Endometrium (tissue), 2 donors: ENCODE results near the gene C5orf58.

Experiments
- FAIRE-seq: peaks from 2 replicates; lab custom pipeline; 2012; peaks lifted over from hg19 to GRCh38; lab: Jason Lieb, UNC
- donor health status: control.
- donor health status: control.

C5orf58 gene

GRCh38 chr5:170283296-170283695 lies 50.5 kb downstream of the C5orf58 start:
- FAIRE-seq, result no peak

GRCh38 chr5:170284231-170284630 lies 51.4 kb downstream of the C5orf58 start:
- FAIRE-seq, result no peak

- FAIRE-seq, result no peak
These were observed 52.4 kb downstream of the C5orf58 start for GRCh38 chr5:170285181-170285580.

DNA sequence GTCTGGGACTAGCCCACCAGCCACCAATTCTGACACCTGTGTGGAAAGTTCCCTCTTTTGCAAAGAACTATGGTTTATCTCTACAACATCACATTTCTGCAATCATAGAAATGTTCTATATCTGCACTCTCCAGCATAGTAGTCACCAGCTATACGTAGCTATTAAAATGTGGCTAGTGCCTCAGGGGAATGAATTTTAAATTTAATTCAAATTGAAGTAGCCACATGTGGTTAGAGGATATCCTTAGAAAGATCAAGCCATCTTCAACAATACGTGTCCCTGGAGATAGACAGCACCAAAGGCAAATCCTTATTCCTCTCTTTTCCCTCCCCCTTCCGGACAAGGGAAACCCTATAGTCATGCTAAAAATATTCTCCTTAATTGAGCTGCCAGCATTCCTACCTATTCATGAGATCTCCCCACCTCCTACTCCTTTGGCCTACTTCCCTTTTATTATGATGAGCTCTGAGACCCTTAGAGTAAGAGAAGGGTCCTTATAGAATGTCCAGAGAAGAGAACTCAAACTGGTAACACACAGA lies 53.7 kb downstream of the C5orf58 start:
- FAIRE-seq, result no peak

DNA sequence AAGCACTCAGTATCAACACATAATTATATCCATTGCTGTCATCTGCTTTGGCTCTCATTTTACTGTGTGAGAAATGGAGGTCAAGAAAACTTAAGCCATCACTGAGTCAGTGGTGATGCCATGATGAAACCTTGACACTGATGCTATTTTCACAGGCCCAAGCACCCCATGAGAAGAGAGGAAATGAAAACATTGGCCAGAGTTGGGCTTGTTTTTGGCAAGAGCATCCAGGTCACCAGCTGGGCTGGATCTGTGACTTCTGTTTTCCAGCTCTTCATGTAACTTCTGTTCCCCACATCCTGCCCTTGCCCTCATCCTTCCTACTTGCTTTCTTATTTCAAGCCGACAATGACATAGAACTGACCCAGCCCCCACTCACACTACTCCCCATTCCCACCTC lies 54.7 kb downstream of the C5orf58 start:
- no peak for FAIRE-seq

DNA sequence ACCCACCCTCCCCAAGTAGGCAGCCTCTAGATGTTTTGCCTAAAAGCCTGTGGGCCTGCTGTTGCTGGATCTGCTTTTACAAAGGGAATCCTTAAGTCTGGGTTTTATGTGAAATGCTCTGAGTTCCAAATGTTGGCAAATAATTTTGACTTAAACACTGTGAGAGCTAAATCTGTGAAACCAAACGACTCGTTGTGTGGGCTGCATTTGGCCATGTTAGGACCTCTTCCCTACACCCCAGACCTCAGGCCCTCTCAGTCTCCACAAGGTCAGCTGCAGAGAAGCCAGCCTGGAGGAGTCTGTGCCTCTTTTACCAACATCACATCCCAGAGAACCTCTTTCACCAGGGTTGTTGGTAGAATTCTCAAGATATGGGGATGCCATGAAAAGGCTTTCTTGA lies 55.4 kb downstream of the C5orf58 start:
- FAIRE-seq, result no peak

GRCh38 chr5:170288551-170288950 lies 55.8 kb downstream of the C5orf58 start:
- no peak for FAIRE-seq

DNA sequence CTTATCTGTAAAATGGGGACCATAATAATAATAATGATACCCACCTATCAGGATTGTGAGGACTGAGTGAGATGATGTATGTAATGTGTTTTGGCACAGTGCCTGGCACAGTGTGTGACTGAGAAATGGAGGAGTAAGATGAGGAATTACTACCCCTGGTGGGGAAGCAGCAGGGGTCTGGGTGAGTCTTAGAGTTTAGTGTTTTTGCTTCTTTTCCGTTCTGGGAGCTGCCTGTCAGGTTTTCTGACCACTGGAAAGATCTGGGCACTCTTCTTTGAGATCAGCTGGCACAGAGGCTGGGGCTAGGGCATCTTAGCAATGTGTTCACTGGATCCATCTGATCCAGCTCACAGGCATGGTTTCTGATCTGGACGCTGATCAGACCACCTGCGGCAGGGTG lies 56.3 kb downstream of the C5orf58 start:
- FAIRE-seq, result no peak

GRCh38 chr5:170289764-170290163 lies 57.0 kb downstream of the C5orf58 start:
- no peak for FAIRE-seq

DNA sequence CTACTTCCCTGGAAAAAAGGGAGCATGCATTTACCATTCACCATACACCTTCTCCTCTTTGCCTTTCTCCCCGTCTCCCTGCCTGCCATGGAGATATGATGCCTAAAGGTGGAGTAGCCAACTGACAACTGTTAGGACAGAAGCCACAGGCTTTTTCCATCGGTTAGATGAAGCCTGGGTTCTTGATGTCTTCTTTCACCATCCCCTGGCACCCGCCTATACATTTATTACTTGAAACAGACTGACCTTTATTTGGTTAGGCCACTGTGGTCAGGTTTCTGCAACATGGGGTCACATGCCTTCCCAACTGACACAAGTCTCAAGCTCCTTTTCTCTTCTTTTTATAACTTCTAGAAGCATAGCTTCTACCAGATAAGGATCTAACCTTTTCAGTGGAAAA lies 57.7 kb downstream of the C5orf58 start:
- no peak for FAIRE-seq

- FAIRE-seq, result no peak
These were observed 59.7 kb downstream of the C5orf58 start for GRCh38 chr5:170292179-170293104.

- FAIRE-seq, result no peak
These were observed 60.5 kb downstream of the C5orf58 start for GRCh38 chr5:170293273-170293672.

- no peak for FAIRE-seq
These were observed 61.3 kb downstream of the C5orf58 start for GRCh38 chr5:170294057-170294456.

GRCh38 chr5:170294556-170294955 lies 61.8 kb downstream of the C5orf58 start:
- no peak for FAIRE-seq
